Stimulated activated CD4-positive, alpha-beta T cell treated with anti-CD3 and anti-CD28 coated beads, Interleukin-2, amount 100 ng/mL, for 4 hours (primary cell): ENCODE measurements around the gene ARHGAP12.

Experiments used
- DNase-seq: peaks from one replicate; pipeline ENCODE4 v3.0.0-alpha.2; 2020; ENCODE audit warnings: low read depth

ARHGAP12 gene

GRCh38 chr10:31768467-31768866 is 160.2 kb downstream of the ARHGAP12 start:
- no peak for DNase-seq

- no peak for DNase-seq
These were observed 163.1 kb downstream of the ARHGAP12 start for GRCh38 chr10:31765541-31765940.

- no peak for DNase-seq
These were observed 166.3 kb downstream of the ARHGAP12 start for GRCh38 chr10:31762316-31762715.

- no peak for DNase-seq
These were observed 167.5 kb downstream of the ARHGAP12 start for GRCh38 chr10:31761156-31761555.

GRCh38 chr10:31760674-31761081 is 168.0 kb downstream of the ARHGAP12 start:
- no peak for DNase-seq

- peak; percentile 93 for DNase-seq
These were observed 168.6 kb downstream of the ARHGAP12 start for GRCh38 chr10:31759799-31760626.

GRCh38 chr10:31759124-31759798 is 169.4 kb downstream of the ARHGAP12 start:
- peak; percentile 75 for DNase-seq

- no peak for DNase-seq
These were observed 170.1 kb downstream of the ARHGAP12 start for GRCh38 chr10:31758495-31758894.

GRCh38 chr10:31757831-31758230 is 170.8 kb downstream of the ARHGAP12 start:
- no peak for DNase-seq

- no peak for DNase-seq
These were observed 171.2 kb downstream of the ARHGAP12 start for GRCh38 chr10:31757386-31757791.

GRCh38 chr10:31756729-31757110 is 171.9 kb downstream of the ARHGAP12 start:
- no peak for DNase-seq

GRCh38 chr10:31756101-31756728 is 172.4 kb downstream of the ARHGAP12 start:
- DNase-seq = no peak
